Measurements from ENCODE around the gene EMP2.

DNA sequence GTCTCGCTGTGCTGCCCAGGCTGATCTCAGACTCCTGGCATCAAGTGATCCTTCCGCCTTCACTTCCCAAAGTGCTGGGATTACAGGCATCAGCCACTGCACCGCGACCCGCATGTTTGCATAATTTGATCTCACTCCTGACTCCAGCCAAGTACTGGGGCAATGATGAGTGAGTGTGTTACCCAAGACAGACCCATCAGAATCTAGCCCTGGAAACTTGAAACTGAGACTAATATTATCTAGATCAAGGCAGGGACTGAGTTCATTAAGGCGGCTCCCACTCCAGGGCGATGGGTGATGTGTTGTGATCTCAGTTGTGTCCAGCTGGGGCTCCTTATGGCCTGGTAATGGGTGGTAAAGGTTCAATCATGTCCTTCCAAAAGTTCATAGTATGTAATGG, 53.4 kb downstream of the EMP2 start:
- no peak for TF ChIP-seq EZH2 (IDR thresholded peaks at IDR 0.05; ENCODE audit: borderline replicate concordance, low read length)
- TF ChIP-seq, protein P1, sequence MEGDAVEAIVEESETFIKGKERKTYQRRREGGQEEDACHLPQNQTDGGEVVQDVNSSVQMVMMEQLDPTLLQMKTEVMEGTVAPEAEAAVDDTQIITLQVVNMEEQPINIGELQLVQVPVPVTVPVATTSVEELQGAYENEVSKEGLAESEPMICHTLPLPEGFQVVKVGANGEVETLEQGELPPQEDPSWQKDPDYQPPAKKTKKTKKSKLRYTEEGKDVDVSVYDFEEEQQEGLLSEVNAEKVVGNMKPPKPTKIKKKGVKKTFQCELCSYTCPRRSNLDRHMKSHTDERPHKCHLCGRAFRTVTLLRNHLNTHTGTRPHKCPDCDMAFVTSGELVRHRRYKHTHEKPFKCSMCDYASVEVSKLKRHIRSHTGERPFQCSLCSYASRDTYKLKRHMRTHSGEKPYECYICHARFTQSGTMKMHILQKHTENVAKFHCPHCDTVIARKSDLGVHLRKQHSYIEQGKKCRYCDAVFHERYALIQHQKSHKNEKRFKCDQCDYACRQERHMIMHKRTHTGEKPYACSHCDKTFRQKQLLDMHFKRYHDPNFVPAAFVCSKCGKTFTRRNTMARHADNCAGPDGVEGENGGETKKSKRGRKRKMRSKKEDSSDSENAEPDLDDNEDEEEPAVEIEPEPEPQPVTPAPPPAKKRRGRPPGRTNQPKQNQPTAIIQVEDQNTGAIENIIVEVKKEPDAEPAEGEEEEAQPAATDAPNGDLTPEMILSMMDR (IDR thresholded peaks at IDR 0.05; ENCODE audit: low read length), result no peak

Measured in OCI-LY1 (cell line).